Measurements from ENCODE around the gene ARRDC3.

DNA sequence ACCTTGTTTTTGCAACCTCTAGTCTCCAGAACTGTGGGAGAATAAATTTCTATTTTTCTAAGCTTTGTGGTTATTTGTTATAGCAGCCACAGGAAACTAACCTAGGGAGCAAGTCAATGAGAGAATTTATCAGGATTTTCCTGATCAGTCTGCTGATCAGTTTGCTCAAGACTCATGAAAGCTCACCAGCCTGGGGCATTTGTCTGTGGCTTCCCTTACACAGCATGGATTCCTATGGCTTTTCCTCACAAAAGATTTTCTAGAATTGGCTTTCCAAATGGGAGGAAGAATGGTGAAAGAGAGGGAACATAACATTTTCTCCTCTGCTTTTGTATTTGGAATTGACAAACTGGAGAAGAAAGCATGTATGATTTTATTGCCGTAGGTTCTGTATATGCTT, 20.2 kb downstream of the ARRDC3 start:
- no peak for TF ChIP-seq ZBTB1 (tag by site-specific recombination; IDR thresholded peaks at IDR 0.05)
- TF ChIP-seq, protein P1, sequence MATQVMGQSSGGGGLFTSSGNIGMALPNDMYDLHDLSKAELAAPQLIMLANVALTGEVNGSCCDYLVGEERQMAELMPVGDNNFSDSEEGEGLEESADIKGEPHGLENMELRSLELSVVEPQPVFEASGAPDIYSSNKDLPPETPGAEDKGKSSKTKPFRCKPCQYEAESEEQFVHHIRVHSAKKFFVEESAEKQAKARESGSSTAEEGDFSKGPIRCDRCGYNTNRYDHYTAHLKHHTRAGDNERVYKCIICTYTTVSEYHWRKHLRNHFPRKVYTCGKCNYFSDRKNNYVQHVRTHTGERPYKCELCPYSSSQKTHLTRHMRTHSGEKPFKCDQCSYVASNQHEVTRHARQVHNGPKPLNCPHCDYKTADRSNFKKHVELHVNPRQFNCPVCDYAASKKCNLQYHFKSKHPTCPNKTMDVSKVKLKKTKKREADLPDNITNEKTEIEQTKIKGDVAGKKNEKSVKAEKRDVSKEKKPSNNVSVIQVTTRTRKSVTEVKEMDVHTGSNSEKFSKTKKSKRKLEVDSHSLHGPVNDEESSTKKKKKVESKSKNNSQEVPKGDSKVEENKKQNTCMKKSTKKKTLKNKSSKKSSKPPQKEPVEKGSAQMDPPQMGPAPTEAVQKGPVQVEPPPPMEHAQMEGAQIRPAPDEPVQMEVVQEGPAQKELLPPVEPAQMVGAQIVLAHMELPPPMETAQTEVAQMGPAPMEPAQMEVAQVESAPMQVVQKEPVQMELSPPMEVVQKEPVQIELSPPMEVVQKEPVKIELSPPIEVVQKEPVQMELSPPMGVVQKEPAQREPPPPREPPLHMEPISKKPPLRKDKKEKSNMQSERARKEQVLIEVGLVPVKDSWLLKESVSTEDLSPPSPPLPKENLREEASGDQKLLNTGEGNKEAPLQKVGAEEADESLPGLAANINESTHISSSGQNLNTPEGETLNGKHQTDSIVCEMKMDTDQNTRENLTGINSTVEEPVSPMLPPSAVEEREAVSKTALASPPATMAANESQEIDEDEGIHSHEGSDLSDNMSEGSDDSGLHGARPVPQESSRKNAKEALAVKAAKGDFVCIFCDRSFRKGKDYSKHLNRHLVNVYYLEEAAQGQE (tag by site-specific recombination; IDR thresholded peaks at IDR 0.05): no peak
- TF ChIP-seq ZNF324 (tag by site-specific recombination; IDR thresholded peaks at IDR 0.05): no peak
- TF ChIP-seq TCF7L2 (IDR thresholded peaks at IDR 0.05; ENCODE audit: borderline replicate concordance, low read depth, low read length): no peak
- TF ChIP-seq ZNF623 (tag by site-specific recombination; IDR thresholded peaks at IDR 0.05): no peak
- TF ChIP-seq, protein P2, sequence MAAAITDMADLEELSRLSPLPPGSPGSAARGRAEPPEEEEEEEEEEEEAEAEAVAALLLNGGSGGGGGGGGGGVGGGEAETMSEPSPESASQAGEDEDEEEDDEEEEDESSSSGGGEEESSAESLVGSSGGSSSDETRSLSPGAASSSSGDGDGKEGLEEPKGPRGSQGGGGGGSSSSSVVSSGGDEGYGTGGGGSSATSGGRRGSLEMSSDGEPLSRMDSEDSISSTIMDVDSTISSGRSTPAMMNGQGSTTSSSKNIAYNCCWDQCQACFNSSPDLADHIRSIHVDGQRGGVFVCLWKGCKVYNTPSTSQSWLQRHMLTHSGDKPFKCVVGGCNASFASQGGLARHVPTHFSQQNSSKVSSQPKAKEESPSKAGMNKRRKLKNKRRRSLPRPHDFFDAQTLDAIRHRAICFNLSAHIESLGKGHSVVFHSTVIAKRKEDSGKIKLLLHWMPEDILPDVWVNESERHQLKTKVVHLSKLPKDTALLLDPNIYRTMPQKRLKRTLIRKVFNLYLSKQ (tag by site-specific recombination; IDR thresholded peaks at IDR 0.05; ENCODE audit: borderline replicate concordance): no peak

Data from HEK293 (cell line).